HepG2 (cell line): ENCODE data around the gene DLX1. TPM values are rescaled to one million over a fixed set of nuclear protein-coding genes. Genes with fewer than 3 reads are reported as not detected.

ENCODE experiments used
- ELK4 ChIP-seq: sonication (generic); formaldehyde crosslinking; IDR thresholded peaks from 2 replicates; pipeline ENCODE4 v1.9.0; 2021; ENCODE audit warnings: missing genetic modification reagents, borderline replicate concordance
- HDAC6 ChIP-seq: fragments of 200-600 bp; sonication (generic); IDR thresholded peaks from 2 replicates; pipeline ENCODE4 v1.7.0; 2017; ENCODE audit warnings: mild to moderate bottlenecking, antibody characterized with exemption, low read length, low read depth
- KIAA2018 ChIP-seq: sonication (generic); formaldehyde crosslinking; IDR thresholded peaks from 2 replicates; pipeline ENCODE4 v1.5.0; 2020; ENCODE audit warnings: mild to moderate bottlenecking, missing genetic modification reagents, borderline replicate concordance
- KLF11 ChIP-seq: IDR thresholded peaks from 2 replicates; pipeline ENCODE4 v1.6.1; 2016; ENCODE audit warnings: missing compliant biosample characterization
- MTA1 ChIP-seq: sonication (generic); formaldehyde crosslinking; IDR thresholded peaks from 2 replicates; pipeline ENCODE4 v1.4.0; 2020; ENCODE audit warnings: missing genetic modification reagents, mild to moderate bottlenecking, borderline replicate concordance
- SALL1 ChIP-seq: sonication (generic); formaldehyde crosslinking; IDR thresholded peaks from 2 replicates; pipeline ENCODE4 v1.8.0; 2022; ENCODE audit warnings: mild to moderate bottlenecking, missing genetic modification reagents
- TEAD3 ChIP-seq: optimal IDR thresholded peaks from 2 replicates; pipeline ENCODE3; 2016; ENCODE audit warnings: borderline replicate concordance
- ZFP91 ChIP-seq: sonication (generic); formaldehyde crosslinking; IDR thresholded peaks from 2 replicates; pipeline ENCODE4 v1.9.0; 2022; ENCODE audit warnings: missing genetic modification reagents, mild to moderate bottlenecking, borderline replicate concordance
- ZNF263 ChIP-seq: sonication (generic); formaldehyde crosslinking; IDR thresholded peaks from 2 replicates; pipeline ENCODE4 v1.4.0; 2020; ENCODE audit warnings: missing genetic modification reagents
- ZNF687 ChIP-seq: sonication (generic); formaldehyde crosslinking; IDR thresholded peaks from 2 replicates; pipeline ENCODE4 v1.5.1; 2020; ENCODE audit warnings: mild to moderate bottlenecking, missing genetic modification reagents, moderate library complexity
- polyA plus RNA-seq, 8 experiments: library from polyadenylated mRNA; depleted of rRNA in 3 of 8; stranded (reverse) in 7 of 8; unstranded in 1 of 8; fragments of >200 nt; fragmentation: Illumina TruSeq in 4 of 8; extraction: Trizol in 4 of 8; gene quantifications; 2 replicates each; pipeline versions ENCODE4 v1.2.1 to v1.2.3, GENCODE V29; 2011 to 2016; ENCODE audit warnings: low read depth in 4 of 8, missing spikeins in 1 of 8, mixed read lengths in 1 of 8; ENCODE audit not compliant: insufficient read depth in 1 of 8
- total RNA-seq, 5 experiments: library from RNA; depleted of rRNA; stranded (reverse); fragments of >200 nt; fragmentation: Illumina TruSeq; extraction: Trizol; gene quantifications; 2 replicates each; pipeline ENCODE4 v1.2.3, GENCODE V29; 2016; ENCODE audit warnings: low read depth in 1 of 5

DLX1 gene
- total and polyA plus RNA-seq, 2 of the 13 experiments (the other 11 are each of a cell fraction or from before 2014, with no cell fraction given): 0.18 to 0.86 TPM

GRCh38 chr2:172109988-172110811, 24.9 kb downstream of the DLX1 start (continued):
- TF ChIP-seq SALL1 (CRISPR knock-in tag) (peak; percentile 26; the same call in 1 of the 2 replicates), KLF11 (no peak), KIAA2018 (CRISPR knock-in tag) (no peak), ZNF263 (0 out of 2 replicates have a peak, but pooled peaks have one; percentile 15), TEAD3 (CRISPR knock-in tag) (peak; percentile 38), ZFP91 (peak; percentile 31; the same call in 1 of the 2 replicates), MTA1 (0 out of 2 replicates have a peak, but pooled peaks have one; percentile 29), ELK4 (CRISPR knock-in tag) (no peak), HDAC6 (no peak), ZNF687 (CRISPR knock-in tag) (peak; percentile 73)
